GM23338 (cell line): ENCODE measurements around the gene CAST. TPM values are rescaled to one million over a fixed set of nuclear protein-coding genes. Genes with fewer than 3 reads are reported as not detected.

ENCODE experiments used
- ATAC-seq: fragments of 200-7000 bp; cut with Tn5 transposase; 3 replicates; pipeline ENCODE4 v1.9.1; 2020
- DNase-seq: peaks from one replicate; pipeline ENCODE4 v3.0.0-alpha.2; 2015; ENCODE audit warnings: low spot score
- H2AFZ ChIP-seq: fragments of 200-600 bp; sonication (generic); 2 replicates; pipeline ENCODE4 v1.8.0; 2016; ENCODE audit warnings: antibody characterized with exemption, mild to moderate bottlenecking, moderate library complexity
- H3F3A ChIP-seq: fragments of 200-600 bp; sonication (generic); replicated peaks from 2 replicates; pipeline ENCODE4 v1.8.0; 2017; ENCODE audit warnings: antibody characterized with exemption, mixed run types, low read depth
- H3K27ac ChIP-seq: fragments of 200-600 bp; sonication (generic); 2 replicates; pipeline ENCODE4 v1.6.1; 2016; ENCODE audit warnings: low read depth
- H3K27me3 ChIP-seq: fragments of 200-600 bp; sonication (generic); 2 replicates; pipeline ENCODE4 v1.8.0; 2016; ENCODE audit warnings: mild to moderate bottlenecking, mixed run types, moderate library complexity; ENCODE audit not compliant: insufficient read depth
- H3K36me3 ChIP-seq: fragments of 200-600 bp; sonication (generic); 2 replicates; pipeline ENCODE4 v1.8.0; 2016; ENCODE audit warnings: mild to moderate bottlenecking; ENCODE audit not compliant: insufficient read depth
- H3K4me1 ChIP-seq: fragments of 200-600 bp; sonication (generic); 2 replicates; pipeline ENCODE4 v1.8.0; 2016; ENCODE audit warnings: mild to moderate bottlenecking, moderate library complexity; ENCODE audit not compliant: insufficient read depth
- H3K4me2 ChIP-seq: fragments of 200-600 bp; sonication (generic); 2 replicates; pipeline ENCODE4 v1.7.1; 2017; ENCODE audit warnings: mixed run types
- H3K4me3 ChIP-seq: fragments of 200-600 bp; sonication (generic); 2 replicates; pipeline ENCODE4 v1.6.1; 2016; ENCODE audit warnings: mixed run types
- H3K79me2 ChIP-seq: fragments of 200-600 bp; sonication (generic); replicated peaks from 2 replicates; pipeline ENCODE4 v1.8.0; 2017; ENCODE audit warnings: mild to moderate bottlenecking; ENCODE audit not compliant: insufficient read depth
- H3K9me2 ChIP-seq: fragments of 200-600 bp; sonication (generic); 2 replicates; pipeline ENCODE4 v1.8.0; 2017; ENCODE audit not compliant: insufficient read depth
- H4K20me1 ChIP-seq: fragments of 200-600 bp; sonication (generic); replicated peaks from 2 replicates; pipeline ENCODE4 v1.8.0; 2017; ENCODE audit warnings: mild to moderate bottlenecking; ENCODE audit not compliant: insufficient read depth
- H3K27ac Mint-ChIP-seq: 2 replicates; pipeline ENCODE4 v1.8.0; 2020; ENCODE audit warnings: inconsistent platforms, mild to moderate bottlenecking, moderate library complexity, mixed read lengths
- H3K27me3 Mint-ChIP-seq: 3 replicates; pipeline ENCODE4 v1.8.0; 2022; ENCODE audit warnings: low read depth, mild to moderate bottlenecking, moderate library complexity, mixed read lengths, inconsistent platforms; ENCODE audit not compliant: insufficient read depth, poor library complexity
- H3K36me3 Mint-ChIP-seq: 3 replicates; pipeline ENCODE4 v1.8.0; 2021; ENCODE audit warnings: low read depth, mild to moderate bottlenecking, inconsistent platforms, moderate library complexity, mixed read lengths
- H3K4me1 Mint-ChIP-seq: 3 replicates; pipeline ENCODE4 v1.8.0; 2020; ENCODE audit warnings: mild to moderate bottlenecking, inconsistent platforms, mixed read lengths
- H3K4me3 Mint-ChIP-seq: 3 replicates; pipeline ENCODE4 v1.8.0; 2021; ENCODE audit warnings: moderate library complexity, mild to moderate bottlenecking, inconsistent platforms, mixed read lengths
- H3K9me3 Mint-ChIP-seq: 3 replicates; pipeline ENCODE4 v1.8.0; 2020; ENCODE audit warnings: moderate library complexity, mild to moderate bottlenecking, inconsistent platforms, mixed read lengths
- CREB1 ChIP-seq: fragments of 250-450 bp; sonication (Bioruptor Pico); IDR thresholded peaks from 2 replicates; pipeline ENCODE4 v1.5.0; 2020; ENCODE audit warnings: low read depth, mild to moderate bottlenecking, moderate library complexity
- CTCF ChIP-seq, 2 experiments: fragments of 200-600 bp in 1 of 2; sonication (generic) in 1 of 2; conservative IDR thresholded peaks; 2 replicates each; pipeline versions ENCODE4 v1.5.1 to v1.6.1; 2016 to 2017; ENCODE audit warnings: antibody characterized with exemption in 2 of 2, low read depth in 2 of 2, mild to moderate bottlenecking in 2 of 2, moderate library complexity in 1 of 2
- ETS1 ChIP-seq: IDR thresholded peaks from 2 replicates; pipeline ENCODE4 v1.6.1; 2016; ENCODE audit warnings: antibody characterized with exemption
- EZH2 ChIP-seq: fragments of 200-600 bp; sonication (generic); IDR thresholded peaks from one replicate; pipeline ENCODE4 v1.8.0; 2017; ENCODE audit warnings: antibody characterized with exemption, mild to moderate bottlenecking, low read depth; ENCODE audit not compliant: unreplicated experiment
- EZH2phosphoT487 ChIP-seq: fragments of 200-600 bp; sonication (generic); IDR thresholded peaks from one replicate; pipeline ENCODE4 v1.8.1; 2018; ENCODE audit warnings: antibody characterized with exemption; ENCODE audit not compliant: unreplicated experiment
- NANOG ChIP-seq: IDR thresholded peaks from 2 replicates; pipeline ENCODE4 v1.6.1; 2016; ENCODE audit warnings: antibody characterized with exemption, borderline replicate concordance
- POLR2AphosphoS5 ChIP-seq: IDR thresholded peaks from 2 replicates; pipeline ENCODE4 v1.6.1; 2016; ENCODE audit warnings: antibody characterized with exemption, low read depth
- REST ChIP-seq: IDR thresholded peaks from one replicate; pipeline ENCODE4 v1.6.1; 2018; ENCODE audit warnings: antibody characterized with exemption; ENCODE audit not compliant: unreplicated experiment
- STAT1 ChIP-seq: IDR thresholded peaks from one replicate; pipeline ENCODE4 v1.6.1; 2016; ENCODE audit warnings: antibody characterized with exemption; ENCODE audit not compliant: unreplicated experiment
- polyA plus RNA-seq: library from polyadenylated mRNA; unstranded; fragments of >200 nt; fragmentation: Nextera tagmentation; extraction: Ambion mirVana; gene quantifications from 2 replicates; pipeline ENCODE4 v1.2.1, GENCODE V29; 2016
- total RNA-seq: library from RNA; depleted of rRNA; stranded (reverse); fragments of >200 nt; shearing (Covaris generic); gene quantifications from 2 replicates; pipeline ENCODE4 v1.2.3, GENCODE V29; 2014

The CAST gene
- total and polyA plus RNA-seq, 2 experiments from 2014 or later, result 37.9 to 57.7 TPM

GRCh38 chr5:96783326-96783725 lies 121.2 kb downstream of the CAST start (continued):
- TF ChIP-seq POLR2AphosphoS5, result no peak
- no peak for TF ChIP-seq EZH2phosphoT487
- TF ChIP-seq STAT1, result no peak

GRCh38 chr5:96785326-96786109 lies 123.3 kb downstream of the CAST start:
- no peak for TF ChIP-seq POLR2AphosphoS5
- no peak for TF ChIP-seq STAT1
- Histone ChIP-seq H4K20me1 (no peaks in the 10 kb centered on the region), H3K27ac (no peak overlapping the region), H3K4me2 (no peak overlapping the region), H3F3A (no peaks in the 10 kb centered on the region), H3K36me3 (no peaks in the 10 kb centered on the region; the same call in 1 of the 2 replicates), H3K4me1 (no peaks in the 10 kb centered on the region), H3K79me2 (no peaks in the 10 kb centered on the region), H3K4me3 (no peak overlapping the region), H3K27me3 (no peaks in the 10 kb centered on the region), H3K9me2 (no peaks in the 10 kb centered on the region), H2AFZ (no peak overlapping the region)
- H3K27me3 Mint-ChIP-seq, result peaks cover 2% of the 10 kb centered on the region
- ATAC-seq, result no peak
- no peak for DNase-seq
- H3K4me3 Mint-ChIP-seq, result no peak overlapping the region
- no peak overlapping the region for H3K27ac Mint-ChIP-seq
- H3K4me1 Mint-ChIP-seq, result 0 out of 3 replicates have a peak, but pooled peaks cover under 1% of the 10 kb centered on the region
- peaks cover 14% of the 10 kb centered on the region; the same call in 2 of the 3 replicates for H3K36me3 Mint-ChIP-seq
- H3K9me3 Mint-ChIP-seq, result no peaks in the 10 kb centered on the region

- Mint-ChIP-seq H3K27ac (no peak overlapping the region), H3K4me1 (peaks cover 11% of the 10 kb centered on the region; the same call in 2 of the 3 replicates), H3K36me3 (peaks cover 5% of the 10 kb centered on the region; the same call in 1 of the 3 replicates), H3K4me3 (no peak overlapping the region), H3K9me3 (no peaks in the 10 kb centered on the region), H3K27me3 (peaks cover 2% of the 10 kb centered on the region)
- Histone ChIP-seq H3K27me3 (no peaks in the 10 kb centered on the region), H3K4me3 (no peak overlapping the region), H3K79me2 (no peaks in the 10 kb centered on the region), H3K4me2 (no peak overlapping the region), H3K36me3 (no peaks in the 10 kb centered on the region; the same call in 1 of the 2 replicates), H3K9me2 (no peaks in the 10 kb centered on the region), H3K4me1 (no peaks in the 10 kb centered on the region), H3F3A (no peaks in the 10 kb centered on the region), H3K27ac (no peak overlapping the region), H4K20me1 (no peaks in the 10 kb centered on the region), H2AFZ (no peak overlapping the region)
- TF ChIP-seq EZH2phosphoT487 (no peak), NANOG (no peak), POLR2AphosphoS5 (no peak), REST (no peak), STAT1 (no peak), CTCF (conservative IDR thresholded peaks at IDR 0.05; ENCODE audit: low read depth in 2 of 2) (no peak), EZH2 (no peak), ETS1 (no peak), CREB1 (CRISPR knock-in tag) (no peak)
- DNase-seq (no peak), ATAC-seq (no peak)
These were observed 126.1 kb downstream of the CAST start for GRCh38 chr5:96788112-96788749.
